Thyroid gland (tissue), 4 donors: ENCODE data around the gene TAGAP.

ENCODE experiments used
- CTCF ChIP-seq, 6 experiments: fragments of 200-600 bp in 3 of 6; fragments of 450-650 bp in 3 of 6; sonication (generic) in 3 of 6; IDR thresholded peaks; one replicate each; pipeline ENCODE4 v1.5.1; 2016 to 2019; ENCODE audit warnings: antibody characterized with exemption in 6 of 6, mild to moderate bottlenecking in 2 of 6, inconsistent platforms in 1 of 6, moderate library complexity in 1 of 6
- POLR2A ChIP-seq, 2 donors: fragments of 450-650 bp; IDR thresholded peaks; one replicate each; pipeline ENCODE4 v1.6.1; 2017; ENCODE audit warnings: antibody characterized with exemption in 2 of 2, mild to moderate bottlenecking in 2 of 2, moderate library complexity in 1 of 2

- no peak for TF ChIP-seq CTCF (IDR thresholded peaks at IDR 0.05)
- TF ChIP-seq POLR2A (IDR thresholded peaks at IDR 0.05), result no peak
These were observed 45.6 kb downstream of the TAGAP start for GRCh38 chr6:158999154-158999665.
